Upper lobe of right lung (tissue), 1 donor: ENCODE data around the gene HBB. TPM values are rescaled to one million over a fixed set of nuclear protein-coding genes. Genes with fewer than 3 reads are reported as not detected.

ENCODE experiments used
- ATAC-seq: fragments of 200-7000 bp; cut with Tn5 transposase; one replicate; pipeline ENCODE4 v1.9.1; 2020; ENCODE audit warnings: mild to moderate bottlenecking, moderate library complexity
- DNase-seq: peaks from one replicate; pipeline ENCODE4 v3.0.0-alpha.2; 2020
- H3K27ac ChIP-seq: fragments of 200-600 bp; one replicate; pipeline ENCODE4 v1.8.0; 2022
- H3K27me3 ChIP-seq: fragments of 200-600 bp; one replicate; pipeline ENCODE4 v1.8.0; 2022; ENCODE audit warnings: mild to moderate bottlenecking
- H3K36me3 ChIP-seq: fragments of 200-600 bp; one replicate; pipeline ENCODE4 v1.8.0; 2022
- H3K4me1 ChIP-seq: fragments of 200-600 bp; one replicate; pipeline ENCODE4 v1.8.0; 2022
- H3K4me3 ChIP-seq: fragments of 200-600 bp; one replicate; pipeline ENCODE4 v1.8.0; 2022; ENCODE audit warnings: mild to moderate bottlenecking
- H3K9me3 ChIP-seq: fragments of 200-600 bp; one replicate; pipeline ENCODE4 v1.8.0; 2022
- intact Hi-C: fragments of 100-400 bp; cut with DNase I; formaldehyde crosslinking; loops from one replicate; pipeline ENCODE4 v1.11.0; 2022
- total RNA-seq: library from RNA; stranded (reverse); fragmentation: NEBNext Ultra II Directional; extraction: Animal tissue kit (Norgen Biotek cat#: 25700); gene quantifications from one replicate; pipeline ENCODE4 v1.2.1, GENCODE V29; 2021
- TF ChIP-seq, protein P1 (sequence below): fragments of 200-600 bp; IDR thresholded peaks from one replicate; pipeline ENCODE4 v1.8.0; 2022; ENCODE audit warnings: antibody characterized with exemption
- donor health status: DM: no; HTN: yes; CAD: no; lungs with severe emphysema.

Gene HBB
- total RNA-seq, 1 donor from 2014 or later, result 338 TPM

DNA sequence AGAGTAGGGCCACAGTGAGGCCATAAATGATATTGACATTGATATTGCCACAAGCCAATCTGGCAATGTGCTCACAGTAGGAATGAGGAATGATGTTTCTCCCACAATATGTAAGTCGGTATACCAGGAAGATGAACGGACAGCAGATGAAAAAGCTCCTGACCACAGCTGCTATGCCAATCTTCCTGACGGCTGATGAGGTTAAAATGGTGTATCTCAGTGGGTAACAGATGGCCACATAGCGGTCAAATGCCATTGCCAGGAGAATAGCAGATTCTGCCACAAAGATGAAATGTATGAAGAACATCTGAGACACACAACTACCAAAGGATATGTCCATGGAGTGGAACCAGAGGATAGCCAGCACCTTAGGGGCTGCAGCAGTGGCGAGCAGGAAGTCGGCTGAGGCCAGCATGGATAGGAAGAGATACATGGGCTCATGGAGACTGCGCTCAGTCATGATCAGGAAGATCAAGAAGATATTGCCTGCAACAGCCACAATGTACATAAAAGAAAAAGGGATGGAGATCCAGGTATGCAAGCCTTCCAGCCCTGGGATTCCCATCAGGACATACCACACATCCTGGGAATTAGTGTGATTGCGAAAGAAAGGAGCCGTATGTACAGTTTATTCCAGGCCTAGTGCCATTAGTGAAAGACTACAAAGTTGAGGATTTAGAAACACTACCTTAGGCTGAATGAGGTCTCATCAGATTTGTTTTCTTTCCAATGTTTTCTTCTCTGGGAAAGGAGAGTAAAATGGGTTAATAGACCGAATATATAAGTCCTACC is 48.6 kb downstream of the HBB start:
- Histone ChIP-seq H3K9me3 (no peaks in the 10 kb centered on the region), H3K4me3 (no peak overlapping the region), H3K27ac (no peak overlapping the region), H3K4me1 (no peaks in the 10 kb centered on the region), H3K36me3 (no peaks in the 10 kb centered on the region), H3K27me3 (no peaks in the 10 kb centered on the region)
- DNase-seq (no peak), ATAC-seq (no peak)
- intact Hi-C loops, result no loop called here
- TF ChIP-seq, protein P1, sequence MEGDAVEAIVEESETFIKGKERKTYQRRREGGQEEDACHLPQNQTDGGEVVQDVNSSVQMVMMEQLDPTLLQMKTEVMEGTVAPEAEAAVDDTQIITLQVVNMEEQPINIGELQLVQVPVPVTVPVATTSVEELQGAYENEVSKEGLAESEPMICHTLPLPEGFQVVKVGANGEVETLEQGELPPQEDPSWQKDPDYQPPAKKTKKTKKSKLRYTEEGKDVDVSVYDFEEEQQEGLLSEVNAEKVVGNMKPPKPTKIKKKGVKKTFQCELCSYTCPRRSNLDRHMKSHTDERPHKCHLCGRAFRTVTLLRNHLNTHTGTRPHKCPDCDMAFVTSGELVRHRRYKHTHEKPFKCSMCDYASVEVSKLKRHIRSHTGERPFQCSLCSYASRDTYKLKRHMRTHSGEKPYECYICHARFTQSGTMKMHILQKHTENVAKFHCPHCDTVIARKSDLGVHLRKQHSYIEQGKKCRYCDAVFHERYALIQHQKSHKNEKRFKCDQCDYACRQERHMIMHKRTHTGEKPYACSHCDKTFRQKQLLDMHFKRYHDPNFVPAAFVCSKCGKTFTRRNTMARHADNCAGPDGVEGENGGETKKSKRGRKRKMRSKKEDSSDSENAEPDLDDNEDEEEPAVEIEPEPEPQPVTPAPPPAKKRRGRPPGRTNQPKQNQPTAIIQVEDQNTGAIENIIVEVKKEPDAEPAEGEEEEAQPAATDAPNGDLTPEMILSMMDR, result no peak

Other genes with a start within 250 kb of the HBB start
- not detected for gene OR51L1, start 232.2 kb downstream of the HBB start, total RNA-seq
- gene OR52J3, start 180.5 kb downstream of the HBB start, total RNA-seq, result not detected
- gene OR52E2, start 167.4 kb downstream of the HBB start, total RNA-seq, result not detected
- not detected for gene OR52E1, start 157.5 kb downstream of the HBB start, total RNA-seq
- gene OR52A5, start 88.7 kb downstream of the HBB start, total RNA-seq, result not detected
- gene OR52A1, start 72.3 kb downstream of the HBB start, total RNA-seq, result not detected
- not detected for gene OR51V1, start 26.4 kb downstream of the HBB start, total RNA-seq
- gene HBD, start 7.4 kb upstream of the HBB start, total RNA-seq, result not detected
- not detected for gene HBG1, start 22.8 kb upstream of the HBB start, total RNA-seq
- 1.0 TPM for gene HBG2, start 27.7 kb upstream of the HBB start, total RNA-seq
- gene HBE1, start 42.9 kb upstream of the HBB start, total RNA-seq, result not detected
- not detected for gene OR51B4, start 74.9 kb upstream of the HBB start, total RNA-seq
- not detected for gene OR51B2, start 97.2 kb upstream of the HBB start, total RNA-seq
- gene OR51B5, start 116.5 kb upstream of the HBB start, total RNA-seq, result not detected
- gene OR51B6, start 124.4 kb upstream of the HBB start, total RNA-seq, result not detected
- not detected for gene OR51M1, start 156.7 kb upstream of the HBB start, total RNA-seq
- gene OR51Q1, start 195.0 kb upstream of the HBB start, total RNA-seq, result not detected
- gene OR51I1, start 214.4 kb upstream of the HBB start, total RNA-seq, result not detected
- gene OR51I2, start 222.3 kb upstream of the HBB start, total RNA-seq, result not detected